ENCODE data around the gene RASA2. TPM values are rescaled to one million over a fixed set of nuclear protein-coding genes. Genes with fewer than 3 reads are reported as not detected.

RASA2 gene
- total RNA-seq, 2 donors from 2014 or later: 7.8 to 13.5 TPM

DNA sequence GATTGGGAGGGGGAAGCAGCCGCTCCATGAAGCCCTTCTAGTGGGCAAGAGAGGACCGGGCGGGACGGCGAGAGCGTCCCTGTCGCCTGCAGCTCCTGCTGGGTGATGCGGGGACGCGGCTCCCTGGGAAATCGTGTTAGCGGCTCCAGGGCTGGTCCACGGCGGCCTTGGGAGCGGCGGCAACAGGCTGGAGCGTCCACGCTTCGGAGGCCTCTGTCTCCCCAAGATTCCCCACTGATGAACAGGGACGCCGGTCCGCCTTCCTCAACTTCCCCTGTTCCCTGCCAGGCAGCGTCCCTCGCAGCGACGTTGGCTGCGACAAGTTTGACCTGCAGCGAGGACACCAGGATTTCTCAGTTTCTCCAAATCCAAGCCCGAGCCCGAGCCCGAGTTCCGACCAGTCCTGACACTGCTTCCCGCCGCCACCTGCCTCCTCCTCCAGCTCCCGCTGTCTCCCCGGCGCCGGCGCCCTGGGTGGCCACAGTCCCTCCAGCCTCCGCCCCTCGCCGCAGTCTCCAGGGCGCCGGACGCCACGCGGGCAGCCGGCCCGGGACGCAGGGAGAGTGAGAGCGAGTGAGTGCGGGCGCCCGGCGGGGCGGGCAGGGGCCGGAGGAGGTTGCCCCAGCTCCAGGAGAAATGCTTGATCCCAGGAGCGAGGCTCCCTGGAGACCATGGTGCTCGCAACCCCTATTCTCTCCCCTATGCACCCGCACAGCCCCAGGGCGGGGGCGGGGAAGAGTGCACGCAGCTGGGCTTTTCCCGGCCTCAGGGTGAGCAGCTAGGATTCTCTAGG is 173.2 kb downstream of the RASA2 start:
- H3K4me1 ChIP-seq (replicated peaks): no peaks in the 10 kb centered on the region
- H3K9me3 ChIP-seq: no peaks in the 10 kb centered on the region
- peak overlapping the region; percentile 28 to 45 for H3K27ac ChIP-seq
- intact Hi-C loops (cut with DNase I): loop anchor here (5.0 kb wide), 1 partner anchor 77 kb away; the partner anchor contains the start of gene RNF7
- TF ChIP-seq, protein P1, sequence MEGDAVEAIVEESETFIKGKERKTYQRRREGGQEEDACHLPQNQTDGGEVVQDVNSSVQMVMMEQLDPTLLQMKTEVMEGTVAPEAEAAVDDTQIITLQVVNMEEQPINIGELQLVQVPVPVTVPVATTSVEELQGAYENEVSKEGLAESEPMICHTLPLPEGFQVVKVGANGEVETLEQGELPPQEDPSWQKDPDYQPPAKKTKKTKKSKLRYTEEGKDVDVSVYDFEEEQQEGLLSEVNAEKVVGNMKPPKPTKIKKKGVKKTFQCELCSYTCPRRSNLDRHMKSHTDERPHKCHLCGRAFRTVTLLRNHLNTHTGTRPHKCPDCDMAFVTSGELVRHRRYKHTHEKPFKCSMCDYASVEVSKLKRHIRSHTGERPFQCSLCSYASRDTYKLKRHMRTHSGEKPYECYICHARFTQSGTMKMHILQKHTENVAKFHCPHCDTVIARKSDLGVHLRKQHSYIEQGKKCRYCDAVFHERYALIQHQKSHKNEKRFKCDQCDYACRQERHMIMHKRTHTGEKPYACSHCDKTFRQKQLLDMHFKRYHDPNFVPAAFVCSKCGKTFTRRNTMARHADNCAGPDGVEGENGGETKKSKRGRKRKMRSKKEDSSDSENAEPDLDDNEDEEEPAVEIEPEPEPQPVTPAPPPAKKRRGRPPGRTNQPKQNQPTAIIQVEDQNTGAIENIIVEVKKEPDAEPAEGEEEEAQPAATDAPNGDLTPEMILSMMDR (IDR thresholded peaks at IDR 0.05): no peak
- TF ChIP-seq POLR2AphosphoS5 (IDR thresholded peaks at IDR 0.05) (no peak), POLR2A (IDR thresholded peaks at IDR 0.05) (no peak)
- H3K36me3 ChIP-seq: no peaks in the 10 kb centered on the region
- no peaks in the 10 kb centered on the region for H3K27me3 ChIP-seq (replicated peaks; ENCODE audit: insufficient read depth)
- WGBS: under 1% methylated on average over 43 of the region's 64 CpGs
- peak; percentile 46 for DNase-seq (ENCODE audit: low spot score)
- peak overlapping the region; percentile 37 to 39 for H3K4me3 ChIP-seq

DNA sequence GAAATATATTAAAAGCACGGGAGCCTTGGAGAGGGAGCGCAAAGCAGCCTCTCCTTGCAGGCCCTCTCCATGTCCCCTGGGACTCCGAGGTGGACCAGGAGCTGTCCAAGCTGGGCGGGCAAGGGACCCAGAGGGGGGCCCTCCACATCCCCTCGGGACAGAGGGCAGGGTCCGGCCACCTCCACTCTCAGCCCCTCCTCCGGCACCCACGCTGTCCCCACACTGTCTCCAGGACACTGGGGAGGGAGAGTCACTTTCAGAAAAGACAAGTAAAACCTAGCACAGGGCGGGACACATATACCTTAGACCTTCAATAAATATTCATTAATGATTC is 173.8 kb downstream of the RASA2 start:
- Histone ChIP-seq H3K9me3 (no peaks in the 10 kb centered on the region), H3K4me3 (peak overlapping the region; percentile 37 to 39), H3K27ac (peak overlapping the region; percentile 28 to 45), H3K36me3 (no peaks in the 10 kb centered on the region), H3K4me1 (replicated peaks) (no peaks in the 10 kb centered on the region), H3K27me3 (replicated peaks; ENCODE audit: insufficient read depth) (no peaks in the 10 kb centered on the region)
- 30% methylated on average over 9 of the region's 9 CpGs for WGBS
- DNase-seq (ENCODE audit: low spot score): no peak
- intact Hi-C loops (cut with DNase I): no loop called here
- TF ChIP-seq POLR2AphosphoS5 (IDR thresholded peaks at IDR 0.05) (no peak), POLR2A (IDR thresholded peaks at IDR 0.05) (no peak)
- TF ChIP-seq, protein P1 (IDR thresholded peaks at IDR 0.05): no peak

DNA sequence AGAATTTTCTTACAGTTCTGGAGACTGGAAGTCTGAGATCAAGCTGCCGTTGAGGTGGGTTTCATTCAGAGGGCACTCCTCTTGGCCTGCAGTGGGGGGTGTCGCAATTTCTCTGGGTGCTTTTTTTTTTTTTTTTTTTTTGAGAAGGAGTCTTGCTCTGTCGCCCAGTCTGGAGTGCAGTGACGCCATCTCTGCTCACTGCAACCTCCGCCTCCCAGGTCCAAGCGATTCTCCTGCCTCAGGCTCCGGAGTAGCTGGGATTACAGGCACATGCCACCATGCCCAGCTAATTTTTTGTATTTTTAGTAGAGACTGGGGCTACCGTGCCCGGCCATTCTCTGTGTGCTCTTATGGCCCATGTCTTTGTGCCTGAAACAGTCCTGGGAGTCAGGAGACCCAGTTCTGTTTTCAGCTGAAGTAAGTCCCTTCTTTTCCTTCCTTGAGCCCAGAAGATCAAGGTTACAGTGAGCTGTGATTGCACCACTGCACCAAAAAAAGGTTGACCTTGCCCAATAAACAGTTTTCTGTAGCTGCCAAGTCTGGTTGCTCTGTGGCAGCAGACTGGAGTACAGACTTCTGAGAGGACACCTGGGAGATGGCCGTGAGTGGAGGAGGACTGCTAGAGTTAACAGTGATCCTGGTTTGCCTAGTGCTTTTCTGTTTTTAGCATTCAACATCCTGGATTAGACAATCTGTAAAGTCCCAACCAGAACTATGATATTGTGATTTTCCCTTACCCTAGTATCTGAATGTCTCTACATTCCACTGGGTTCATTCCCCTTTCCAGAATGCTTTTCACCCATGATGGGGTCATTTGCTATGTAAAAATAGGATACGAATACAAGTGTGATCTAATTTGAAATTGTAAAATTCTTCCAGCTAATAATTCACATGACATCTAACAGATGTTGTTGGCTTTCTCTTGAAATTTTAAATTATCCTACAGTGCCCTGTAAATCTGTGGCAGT is 174.7 kb downstream of the RASA2 start:
- DNase-seq (ENCODE audit: low spot score): no peak
- intact Hi-C loops (cut with DNase I): no loop called here
- H3K36me3 ChIP-seq: no peaks in the 10 kb centered on the region
- no peaks in the 10 kb centered on the region for H3K27me3 ChIP-seq (replicated peaks; ENCODE audit: insufficient read depth)
- H3K27ac ChIP-seq: no peak overlapping the region
- no peaks in the 10 kb centered on the region for H3K9me3 ChIP-seq
- TF ChIP-seq POLR2AphosphoS5 (IDR thresholded peaks at IDR 0.05): no peak
- no peak for TF ChIP-seq POLR2A (IDR thresholded peaks at IDR 0.05)
- no peak overlapping the region for H3K4me3 ChIP-seq
- WGBS: 89% methylated on average over 11 of the region's 11 CpGs
- H3K4me1 ChIP-seq (replicated peaks): no peaks in the 10 kb centered on the region

DNA sequence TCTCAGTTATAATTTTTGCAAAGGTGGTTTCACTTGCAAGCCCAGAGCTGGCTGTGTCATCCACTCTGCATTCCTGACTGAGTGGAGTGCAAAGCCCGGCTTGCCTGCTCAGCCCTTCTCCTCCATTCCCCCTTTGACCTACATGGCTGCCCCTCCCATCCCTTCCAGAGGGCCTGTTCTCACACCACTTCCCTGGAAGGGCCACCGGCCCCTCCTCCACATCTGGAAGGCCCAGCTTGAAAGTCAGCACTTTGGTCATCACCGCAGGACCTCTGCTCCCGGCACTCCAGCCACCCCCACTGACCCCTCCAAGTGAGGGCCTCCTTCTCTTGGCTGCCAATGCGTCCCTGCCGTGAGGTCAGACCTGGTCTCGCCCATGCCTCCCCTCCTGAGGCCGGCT is 177.2 kb downstream of the RASA2 start:
- Histone ChIP-seq H3K9me3 (no peaks in the 10 kb centered on the region), H3K4me1 (replicated peaks) (no peaks in the 10 kb centered on the region), H3K27ac (no peak overlapping the region), H3K4me3 (no peak overlapping the region), H3K27me3 (replicated peaks; ENCODE audit: insufficient read depth) (no peaks in the 10 kb centered on the region), H3K36me3 (no peaks in the 10 kb centered on the region)
- 52% methylated on average over 8 of the region's 8 CpGs for WGBS
- intact Hi-C loops (cut with DNase I): no loop called here
- DNase-seq (ENCODE audit: low spot score): no peak
- TF ChIP-seq POLR2A (IDR thresholded peaks at IDR 0.05): no peak
- TF ChIP-seq, protein P1 (IDR thresholded peaks at IDR 0.05): no peak
- TF ChIP-seq POLR2AphosphoS5 (IDR thresholded peaks at IDR 0.05): no peak

Other genes starting within 250 kb of the RASA2 start
- gene ZBTB38, start 118.5 kb upstream of the RASA2 start, total RNA-seq: 100 to 1,000 TPM; 151 to 169 TPM

Measured in prostate gland (tissue), 2 donors.